Stimulated activated CD8-positive, alpha-beta memory T cell treated with anti-CD3 and anti-CD28 coated beads, Interleukin-7, amount 100 ng/mL, for 1 hour (primary cell): Measurements from ENCODE around the gene CFLAR.
"Not testable (repeated sequence)": the region's sequence is repeated elsewhere in the genome, so short reads cannot be mapped to it uniquely, and the experiment has no call there.

ENCODE experiments used
- DNase-seq, 2 donors: peaks; one replicate each; pipeline ENCODE4 v3.0.0-alpha.2; 2020; ENCODE audit warnings: low read depth in 2 of 2

Gene CFLAR

GRCh38 chr2:201116115-201116958 is at the start of gene CFLAR:
TSS of gene CFLAR (plus strand) at chr2:201116164. CDS start at chr2:201129866, 13,702 bp downstream.
- DNase-seq = peak; percentile 70

- DNase-seq = no peak
Measured at GRCh38 chr2:201070948-201071478, 45.0 kb upstream of the CFLAR start.

GRCh38 chr2:201071479-201072200 is 44.3 kb upstream of the CFLAR start, which contains the start of the genes HYCC2 and NDUFB3:
TSS of gene HYCC2 (minus strand) at chr2:201071671. CDS start at chr2:201024009, 47,662 bp downstream.
TSS of gene NDUFB3 (plus strand) at chr2:201072001. CDS start at chr2:201078883, 6,882 bp downstream.
- peak; percentile 81 to 84 for DNase-seq

GRCh38 chr2:201072201-201072530 is 43.8 kb upstream of the CFLAR start:
- DNase-seq = no peak

DNA sequence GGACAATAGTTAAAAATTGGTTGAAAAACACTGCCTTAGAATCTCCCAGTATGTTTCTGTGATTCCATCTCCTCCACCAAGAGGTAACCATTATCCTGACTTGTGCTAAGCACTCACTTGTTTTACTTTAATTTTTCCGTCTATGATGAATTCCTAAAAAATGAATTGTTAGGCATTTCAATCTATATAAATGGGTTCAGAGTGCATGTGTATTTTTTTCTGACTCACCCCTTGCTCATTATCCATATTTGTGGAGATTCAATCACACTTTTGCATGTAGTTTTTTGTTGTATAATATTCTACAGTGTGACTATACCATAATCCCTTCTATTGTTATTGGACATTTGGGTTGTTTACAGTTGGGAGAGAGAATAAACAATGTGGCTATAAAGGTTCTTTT is 42.9 kb upstream of the CFLAR start:
- no peak for DNase-seq

GRCh38 chr2:201074996-201075395 is 41.0 kb upstream of the CFLAR start:
- DNase-seq = no peak

- DNase-seq = no peak
Measured at GRCh38 chr2:201084863-201085262, 31.1 kb upstream of the CFLAR start.

DNA sequence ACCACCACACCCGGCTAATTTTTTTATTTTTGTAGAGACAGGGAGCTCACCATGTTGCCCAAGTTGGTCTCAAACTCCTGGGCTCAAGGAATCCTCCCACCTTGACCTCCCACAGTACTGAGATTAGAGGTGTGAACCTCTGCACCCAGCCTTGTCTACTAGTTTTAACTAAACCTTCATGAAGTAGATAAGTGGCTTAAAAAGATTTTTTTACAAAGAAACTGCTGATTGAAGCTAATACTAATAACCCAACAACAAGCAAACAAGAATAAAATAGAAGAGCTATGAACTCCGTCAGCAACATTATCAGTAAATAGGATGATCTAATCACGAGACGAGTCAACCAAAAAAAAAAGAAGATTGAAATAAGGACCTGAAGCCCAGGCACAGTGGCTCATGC is 25.4 kb upstream of the CFLAR start:
- DNase-seq = no peak

GRCh38 chr2:201093573-201093972 is 22.4 kb upstream of the CFLAR start:
- DNase-seq = no peak

DNA sequence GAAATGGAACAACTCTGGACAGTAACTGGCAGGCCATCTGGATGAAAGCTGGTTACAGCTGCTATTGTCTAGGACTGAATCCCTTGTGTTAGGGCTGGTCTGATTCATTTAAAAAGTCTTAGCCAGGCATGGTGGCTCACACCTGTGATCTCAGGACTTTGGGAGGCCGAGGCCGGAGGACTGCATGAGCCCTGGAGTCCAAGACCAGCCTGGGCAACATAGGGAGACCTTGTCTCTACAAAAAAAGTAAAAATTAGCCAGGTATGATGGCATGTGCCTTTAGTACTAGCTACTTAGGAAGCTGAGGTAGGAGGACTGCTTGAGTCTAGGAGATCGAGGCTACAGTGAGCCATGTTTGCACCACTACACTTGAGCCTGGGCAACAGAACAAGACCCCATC is 15.5 kb upstream of the CFLAR start:
- no peak for DNase-seq

DNA sequence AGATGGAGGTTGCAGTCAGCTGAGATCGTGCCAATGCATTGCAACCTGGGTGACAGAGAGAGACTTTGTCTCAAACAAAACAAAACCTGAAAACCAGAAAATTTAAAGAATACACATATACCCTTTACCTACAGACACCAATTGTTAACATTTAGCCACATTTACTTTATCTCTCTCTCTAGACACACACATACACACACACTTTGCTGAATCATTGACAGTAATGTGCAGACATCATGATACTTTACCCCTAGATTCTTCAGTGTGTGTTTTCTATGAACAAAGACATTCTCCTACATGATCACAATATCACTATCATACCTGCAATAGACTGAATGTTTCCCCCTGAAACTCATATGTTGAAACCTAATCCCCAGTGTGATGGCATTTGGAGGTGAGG is 10.2 kb upstream of the CFLAR start:
- DNase-seq = no peak

DNA sequence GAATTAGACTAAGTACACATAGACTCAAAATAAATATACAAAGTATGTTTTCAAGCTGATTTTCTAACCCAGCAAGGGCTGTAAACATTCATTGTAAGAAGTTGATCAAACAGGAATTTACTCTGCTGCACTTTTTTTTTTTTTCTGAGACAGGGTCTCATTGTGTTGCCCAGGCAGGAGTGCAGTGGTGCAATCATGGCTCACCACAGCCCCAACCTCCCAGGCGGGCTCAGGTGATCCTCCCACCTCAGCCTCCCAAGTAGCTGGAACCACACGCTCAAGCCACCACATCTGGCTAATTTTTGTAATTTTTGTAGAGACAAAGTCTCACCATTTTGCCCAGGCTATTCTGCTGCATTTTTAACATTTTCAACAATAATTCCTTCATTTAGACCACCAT is 8.3 kb upstream of the CFLAR start:
- DNase-seq = no peak

DNA sequence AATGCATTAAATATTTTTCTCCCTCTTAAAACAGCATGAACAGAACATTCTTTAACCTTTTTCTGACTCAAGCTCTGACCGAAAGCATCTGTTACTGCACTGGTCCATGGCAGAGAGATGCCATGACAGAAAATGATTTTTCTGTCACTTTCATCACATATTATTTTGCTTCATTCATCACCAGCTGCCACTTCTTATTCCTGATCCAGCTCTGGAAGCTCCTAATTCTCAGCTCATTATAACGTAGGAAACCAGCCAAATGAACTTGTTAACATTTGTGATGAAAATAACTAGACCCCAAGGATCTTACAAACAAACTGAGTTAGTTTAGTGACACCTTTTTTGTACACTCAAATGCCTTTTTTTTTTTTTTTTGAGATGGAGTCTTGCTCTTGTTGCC is 7.6 kb upstream of the CFLAR start:
- DNase-seq = no peak

GRCh38 chr2:201109186-201109585 is 6.8 kb upstream of the CFLAR start:
- DNase-seq = no peak

- no peak for DNase-seq
Measured at GRCh38 chr2:201110615-201111014, 5.3 kb upstream of the CFLAR start.

DNA sequence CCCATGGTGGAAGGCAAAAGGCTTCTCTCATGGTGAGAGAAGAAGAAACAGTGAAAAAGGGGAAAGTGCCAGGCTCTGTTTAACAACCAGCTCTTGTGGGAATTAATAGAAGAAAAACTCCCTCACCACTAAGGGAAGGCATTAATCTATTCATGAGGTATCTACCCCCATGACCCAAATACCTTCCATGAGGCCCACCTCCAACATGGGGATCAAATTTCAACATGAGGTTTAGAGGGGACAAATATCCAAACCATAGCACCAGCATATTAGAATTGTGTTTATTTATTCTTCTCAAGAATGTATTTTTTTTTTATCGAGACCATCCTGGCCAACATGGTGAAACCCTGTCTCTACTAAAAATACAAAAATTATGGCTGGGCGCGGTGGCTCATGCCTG is 4.9 kb upstream of the CFLAR start:
- DNase-seq = no peak

DNA sequence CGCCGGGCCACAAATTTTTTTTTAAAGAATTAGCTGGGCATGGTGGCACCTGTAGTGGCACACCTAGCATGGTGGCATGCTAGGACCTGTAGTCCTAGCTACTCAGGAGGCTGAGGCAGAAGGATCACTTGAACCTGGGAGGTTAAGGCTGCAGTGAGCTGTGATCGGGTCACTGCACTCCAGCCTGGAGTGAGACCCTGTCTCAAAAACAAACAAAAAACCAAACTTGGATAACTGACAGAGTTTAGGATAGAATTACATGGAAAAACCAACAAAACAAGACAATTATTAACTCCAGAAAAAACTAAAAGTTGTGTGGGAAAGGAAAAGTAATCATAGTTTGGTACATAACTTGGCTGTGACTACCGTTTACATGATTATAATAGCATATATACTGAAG is 1.6 kb upstream of the CFLAR start:
- no peak for DNase-seq

- DNase-seq = no peak
Measured at GRCh38 chr2:201114846-201115245, 1.1 kb upstream of the CFLAR start.

DNA sequence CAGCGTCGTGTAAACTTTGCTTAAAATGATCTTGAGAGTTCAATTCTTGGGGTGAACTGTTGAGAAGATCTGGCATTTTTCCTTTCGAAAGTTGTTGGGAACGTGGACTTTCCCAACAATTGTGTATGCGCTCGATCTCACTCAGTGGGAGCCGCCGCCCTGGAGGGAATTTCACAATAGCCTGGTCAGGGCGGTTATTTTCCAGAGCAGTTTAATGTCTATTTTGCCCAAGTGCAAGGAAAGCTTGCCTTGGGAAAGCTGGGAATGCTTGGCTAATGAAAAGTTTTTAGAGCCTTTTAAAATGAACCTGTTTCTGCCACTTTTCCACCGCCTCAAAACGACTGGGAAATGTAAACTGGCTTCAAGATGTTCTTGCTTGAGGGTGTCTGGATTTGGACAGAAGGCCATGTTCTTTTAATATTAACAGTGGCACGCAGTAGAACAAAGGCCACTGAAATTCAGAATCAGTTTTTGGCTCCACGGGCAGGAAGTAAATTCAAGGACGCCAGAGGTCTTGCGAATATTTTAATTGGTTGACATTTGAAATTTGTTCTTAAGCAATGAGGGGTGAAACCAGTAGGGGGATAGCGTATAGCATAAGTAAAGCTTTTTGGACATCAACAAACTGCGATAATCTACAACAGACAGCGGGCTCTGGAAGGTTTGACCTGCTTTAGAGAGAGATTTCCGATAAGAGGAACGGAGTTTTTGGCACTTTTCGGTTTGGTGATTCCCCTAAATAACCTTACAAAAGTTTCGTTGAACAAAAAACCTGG is 1.2 kb downstream of the CFLAR start:
- DNase-seq = no peak

DNA sequence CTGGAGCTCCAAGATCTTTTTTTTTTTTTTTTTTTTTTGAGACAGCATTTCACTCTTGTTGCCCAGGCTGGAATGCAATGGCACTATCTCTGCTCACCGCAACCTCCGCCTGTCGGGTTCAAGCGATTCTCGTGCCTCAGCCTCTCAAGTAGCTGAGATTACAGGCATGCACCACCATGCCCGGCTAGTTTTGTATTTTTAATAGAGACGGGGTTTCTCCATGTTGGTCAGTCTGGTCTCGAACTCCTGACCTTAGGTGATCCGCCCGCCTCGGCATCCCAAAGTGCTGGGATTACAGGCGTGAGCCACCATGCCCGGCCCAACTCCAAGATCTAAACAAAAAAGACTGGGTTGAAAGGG is 1.8 kb downstream of the CFLAR start:
- not testable (repeated sequence) for DNase-seq

GRCh38 chr2:201118121-201118960 is 2.4 kb downstream of the CFLAR start:
- DNase-seq = peak; percentile 71 to 79
